ENCODE results near the gene RANBP6.
"Not testable (repeated sequence)": the region's sequence is repeated elsewhere in the genome, so short reads cannot be mapped to it uniquely, and the experiment has no call there.

The RANBP6 gene

GRCh38 chr9:6015278-6016157 is at the start of gene RANBP6:
Gene RANBP6, minus strand, starts transcription at chr9:6015624. Its CDS starts 17 bp downstream, at chr9:6015607.
- peak; percentile 73 to 86 for DNase-seq (ENCODE audit: extremely low read depth in 1 of 2, low read depth in 1 of 2)

DNA sequence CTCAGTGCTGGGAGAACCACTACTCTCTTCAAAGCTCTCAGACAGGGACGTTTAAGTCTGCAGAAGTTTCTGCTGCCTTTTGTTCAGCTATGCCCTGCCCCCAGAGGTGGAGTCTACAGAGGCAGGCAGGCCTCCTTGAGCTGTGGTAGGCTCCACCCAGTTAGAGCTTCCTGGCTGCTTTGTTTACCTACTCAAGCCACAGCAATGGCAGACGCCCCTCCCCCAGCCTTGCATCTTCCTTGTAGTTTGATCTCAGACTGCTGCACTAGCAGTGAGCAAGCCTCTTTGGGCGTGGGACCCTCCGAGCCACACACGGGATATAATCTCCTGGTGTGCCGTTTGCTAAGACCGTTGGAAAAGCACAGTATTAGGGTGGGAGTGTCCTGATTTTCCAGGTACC is 47.7 kb upstream of the RANBP6 start:
- not testable (repeated sequence) for DNase-seq (ENCODE audit: extremely low read depth in 1 of 2, low read depth in 1 of 2)

DNA sequence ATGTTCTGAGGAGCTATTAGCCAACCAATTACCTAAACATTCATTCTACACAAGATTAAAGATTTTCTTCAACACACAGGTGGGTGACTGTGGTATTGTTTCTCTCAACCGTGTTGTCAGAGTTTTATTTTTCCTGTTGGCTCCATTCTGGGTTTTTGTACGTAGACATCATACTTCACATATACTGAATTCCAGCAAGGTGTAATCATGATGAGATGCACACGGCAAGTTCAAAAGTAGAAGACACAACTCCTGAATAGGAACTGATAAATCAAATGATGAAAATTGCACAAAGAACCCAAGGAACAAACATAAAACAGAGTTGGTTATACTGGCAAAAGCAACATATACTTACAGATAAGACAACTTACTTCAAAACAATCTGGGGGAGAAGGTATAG is 40.2 kb upstream of the RANBP6 start:
- DNase-seq (ENCODE audit: extremely low read depth in 1 of 2, low read depth in 1 of 2), result no peak

DNA sequence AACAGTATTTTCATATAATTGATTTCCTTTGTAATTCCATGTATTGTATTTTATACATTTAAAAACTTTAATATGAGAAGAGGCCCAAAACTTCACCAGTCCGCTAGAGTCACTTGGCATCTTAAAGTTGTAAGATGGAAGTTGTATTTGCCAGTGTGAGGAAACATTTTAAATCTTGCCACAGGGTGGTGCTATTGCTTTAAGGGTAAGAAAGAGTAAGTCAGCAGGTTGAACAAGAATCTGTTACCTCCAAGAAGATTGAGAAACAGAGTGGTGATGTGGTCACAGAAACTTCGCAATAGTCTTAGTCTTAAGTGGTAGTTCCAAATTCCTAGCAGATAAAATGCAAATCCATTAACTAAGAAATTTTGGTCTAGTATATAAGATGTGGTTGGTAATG is 39.8 kb upstream of the RANBP6 start:
- no peak for DNase-seq (ENCODE audit: extremely low read depth in 1 of 2, low read depth in 1 of 2)

GRCh38 chr9:6054280-6055099 is 39.1 kb upstream of the RANBP6 start:
- DNase-seq (ENCODE audit: extremely low read depth in 1 of 2, low read depth in 1 of 2), result peak in 1 of 2 donors; percentile 35

DNA sequence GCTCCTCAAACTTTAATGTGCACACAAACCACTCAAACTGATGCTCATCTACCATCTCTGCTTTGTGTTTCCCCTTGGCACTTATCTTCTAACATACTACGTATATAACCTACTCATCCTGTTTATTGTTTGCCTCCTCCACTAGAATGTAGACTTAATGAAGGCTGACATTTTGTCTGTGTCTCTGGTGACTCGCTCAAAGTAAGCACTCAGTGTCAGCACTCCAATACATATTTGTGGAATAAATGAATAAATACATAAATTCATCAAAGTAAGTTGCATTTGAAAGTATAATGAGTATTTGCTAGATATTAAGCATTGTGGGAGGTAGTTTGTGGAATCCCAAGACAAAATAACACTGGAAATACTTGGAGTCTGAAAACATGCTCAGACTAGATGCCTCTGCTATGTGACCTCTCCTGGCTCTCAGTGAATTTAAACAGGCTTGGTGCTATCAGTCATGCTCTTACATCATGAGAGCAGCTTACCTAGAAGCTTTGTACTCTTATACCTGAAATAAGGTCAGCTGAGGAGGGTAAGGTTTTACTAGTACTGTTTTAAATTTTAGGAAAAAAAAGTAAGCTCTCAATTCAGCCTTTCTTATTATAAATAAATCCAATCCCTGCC is 37.0 kb upstream of the RANBP6 start:
- DNase-seq (ENCODE audit: extremely low read depth in 1 of 2, low read depth in 1 of 2), result no peak

- no peak for DNase-seq (ENCODE audit: extremely low read depth in 1 of 2, low read depth in 1 of 2)
These were observed 36.1 kb upstream of the RANBP6 start for GRCh38 chr9:6051511-6051950.

GRCh38 chr9:6049798-6050197 is 34.4 kb upstream of the RANBP6 start:
- DNase-seq (ENCODE audit: extremely low read depth in 1 of 2, low read depth in 1 of 2), result no peak

DNA sequence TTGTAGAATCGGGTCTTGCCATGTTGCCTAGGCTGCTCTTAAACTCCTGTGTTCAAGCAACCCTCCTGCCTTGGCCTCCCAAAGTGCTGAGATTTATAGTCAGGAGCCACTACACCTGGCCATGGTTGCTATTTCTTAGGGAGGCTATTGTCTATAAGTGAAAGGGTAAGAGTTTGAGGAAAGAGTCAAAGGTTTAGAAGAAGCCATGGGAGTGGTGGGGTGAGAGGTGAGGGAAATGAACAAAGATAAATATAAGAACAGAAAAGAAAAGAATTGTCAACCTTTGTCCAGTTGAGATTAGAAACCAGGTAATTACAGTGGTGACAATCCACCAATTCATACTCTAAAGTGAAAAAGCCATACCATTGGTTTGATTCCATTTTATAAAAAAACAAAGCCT is 32.6 kb upstream of the RANBP6 start:
- DNase-seq (ENCODE audit: extremely low read depth in 1 of 2, low read depth in 1 of 2), result no peak

- no peak for DNase-seq (ENCODE audit: extremely low read depth in 1 of 2, low read depth in 1 of 2)
These were observed 31.6 kb upstream of the RANBP6 start for GRCh38 chr9:6047020-6047419.

DNA sequence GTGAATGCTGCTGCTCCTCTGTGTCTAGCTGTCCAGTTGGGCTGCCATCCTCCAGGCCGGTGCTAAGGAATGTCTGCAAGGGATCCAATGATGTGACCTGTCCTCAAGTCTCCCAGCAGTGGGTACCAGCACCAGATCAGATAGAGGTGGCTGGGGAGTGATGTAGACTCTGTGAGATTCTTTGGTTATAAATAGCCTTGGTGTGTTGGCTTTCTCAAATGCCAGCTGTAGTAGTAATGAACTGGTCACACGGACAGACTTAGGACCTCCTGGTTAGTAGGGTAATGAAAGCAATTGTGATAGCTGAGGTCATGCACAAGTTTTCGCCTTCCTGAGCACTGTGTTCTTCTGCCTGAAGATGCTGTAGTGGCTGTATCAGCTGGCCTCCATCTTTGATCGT is 29.9 kb upstream of the RANBP6 start:
- DNase-seq (ENCODE audit: extremely low read depth in 1 of 2, low read depth in 1 of 2), result no peak

- DNase-seq (ENCODE audit: extremely low read depth in 1 of 2, low read depth in 1 of 2), result no peak
These were observed 24.7 kb upstream of the RANBP6 start for GRCh38 chr9:6040077-6040476.

DNA sequence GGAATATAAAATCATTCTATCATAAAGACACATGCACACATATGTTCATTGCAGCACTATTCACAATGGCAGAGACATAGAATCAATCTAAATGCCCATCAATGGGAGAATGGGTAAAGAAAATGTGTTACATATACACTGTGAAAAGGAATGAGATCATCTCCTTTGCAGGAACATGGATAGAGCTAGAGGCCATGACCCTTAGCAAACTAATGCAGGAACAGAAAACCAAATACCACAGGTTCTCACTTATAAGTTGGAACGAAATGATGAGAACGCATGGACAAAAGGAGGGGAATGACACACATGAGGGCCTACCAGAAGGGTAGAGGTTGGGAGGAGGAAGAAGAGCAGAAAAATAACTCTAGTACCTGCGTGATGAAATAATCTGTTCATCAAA is 21.0 kb upstream of the RANBP6 start:
- DNase-seq (ENCODE audit: extremely low read depth in 1 of 2, low read depth in 1 of 2), result no peak

DNA sequence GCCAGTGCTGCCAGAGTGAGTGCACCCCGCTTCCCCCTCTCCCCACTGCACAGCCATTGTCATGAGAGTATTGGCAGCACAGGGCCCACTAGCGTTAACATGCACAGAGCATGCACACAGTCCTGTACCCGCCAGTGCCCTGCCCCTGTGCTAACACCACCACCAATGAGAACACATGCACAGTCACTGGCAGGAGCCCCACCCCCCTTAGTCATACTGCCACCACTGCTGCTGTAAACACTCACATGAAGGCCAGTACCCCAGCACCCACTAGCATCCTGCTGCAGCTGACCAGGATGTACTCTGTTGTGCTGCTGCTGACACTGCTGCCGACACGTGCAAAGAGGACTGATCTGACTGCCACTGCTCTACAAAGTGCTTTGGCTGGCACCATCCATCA is 19.5 kb upstream of the RANBP6 start:
- DNase-seq (ENCODE audit: extremely low read depth in 1 of 2, low read depth in 1 of 2), result no peak

DNA sequence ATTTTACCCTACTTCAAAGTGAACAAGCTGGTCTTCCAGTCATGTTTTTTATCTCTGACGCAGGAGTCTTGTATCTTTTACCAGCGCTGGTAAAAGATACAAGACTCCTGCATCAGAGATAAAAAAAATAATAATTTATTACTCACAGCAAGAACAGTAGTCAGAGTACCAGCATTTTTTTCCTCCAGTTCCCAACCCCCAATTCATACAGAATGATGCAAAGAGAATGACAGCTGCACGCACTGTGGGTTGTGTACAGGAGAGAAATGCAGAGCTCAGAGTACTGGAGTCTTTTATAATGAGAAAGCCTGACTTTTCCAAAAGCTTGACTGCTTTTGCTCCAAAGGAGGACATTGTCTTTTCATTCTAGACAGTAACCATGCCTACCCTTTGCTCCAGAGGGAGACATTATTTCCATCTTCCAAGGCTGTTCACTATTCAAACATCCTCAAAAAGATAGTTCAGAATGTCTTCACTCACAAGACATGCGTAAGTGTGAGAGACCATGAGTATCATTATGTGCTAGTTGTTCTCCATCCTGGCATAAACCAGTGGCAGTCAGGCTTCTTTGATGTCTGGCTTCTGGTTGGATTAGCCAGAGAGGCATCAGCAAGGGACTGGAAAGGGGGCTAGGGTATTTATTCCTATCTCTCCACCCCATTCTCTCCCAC is 14.3 kb upstream of the RANBP6 start:
- DNase-seq (ENCODE audit: extremely low read depth in 1 of 2, low read depth in 1 of 2), result no peak

- DNase-seq (ENCODE audit: extremely low read depth in 1 of 2, low read depth in 1 of 2), result no peak
These were observed 8.7 kb upstream of the RANBP6 start for GRCh38 chr9:6024035-6024554.

GRCh38 chr9:6016975-6017374 is 1.6 kb upstream of the RANBP6 start:
- not testable (repeated sequence) for DNase-seq (ENCODE audit: extremely low read depth in 1 of 2, low read depth in 1 of 2)

- no peak for DNase-seq (ENCODE audit: extremely low read depth in 1 of 2, low read depth in 1 of 2)
These were observed 654 bp downstream of the RANBP6 start for GRCh38 chr9:6014670-6015270.

GRCh38 chr9:6008169-6008979 is 7.0 kb downstream of the RANBP6 start:
- peak; percentile 89 to 91 for DNase-seq (ENCODE audit: extremely low read depth in 1 of 2, low read depth in 1 of 2)

All from activated CD8-positive, alpha-beta memory T cell treated with anti-CD3 and anti-CD28 coated beads for 1 hour (primary cell).